Fibroblast of skin of back (primary cell): ENCODE results near the gene C3orf22.

ENCODE experiments used
- DNase-seq: peaks from one replicate; pipeline ENCODE4 v3.0.0-alpha.2; 2013

The C3orf22 gene

DNA sequence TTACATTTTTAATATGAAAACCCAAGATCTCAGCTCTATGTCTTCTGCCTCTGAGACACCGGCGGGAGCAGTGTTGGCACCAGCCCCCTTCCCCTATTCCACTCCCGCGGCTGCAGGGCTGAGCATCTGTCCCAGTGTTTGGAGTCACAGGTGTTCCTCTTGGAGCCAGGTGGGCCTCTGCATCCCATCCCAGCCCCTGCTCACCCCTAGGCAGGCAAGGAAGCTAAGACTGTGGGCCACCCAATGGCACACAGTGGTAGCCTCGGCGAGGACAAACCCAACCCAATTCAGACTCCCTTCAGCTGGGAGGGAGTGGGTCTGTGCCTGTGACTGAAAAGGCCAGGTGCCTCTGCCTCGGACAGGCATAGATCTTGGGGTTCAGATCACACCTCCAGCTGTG is 31.7 kb downstream of the C3orf22 start:
- no peak for DNase-seq

DNA sequence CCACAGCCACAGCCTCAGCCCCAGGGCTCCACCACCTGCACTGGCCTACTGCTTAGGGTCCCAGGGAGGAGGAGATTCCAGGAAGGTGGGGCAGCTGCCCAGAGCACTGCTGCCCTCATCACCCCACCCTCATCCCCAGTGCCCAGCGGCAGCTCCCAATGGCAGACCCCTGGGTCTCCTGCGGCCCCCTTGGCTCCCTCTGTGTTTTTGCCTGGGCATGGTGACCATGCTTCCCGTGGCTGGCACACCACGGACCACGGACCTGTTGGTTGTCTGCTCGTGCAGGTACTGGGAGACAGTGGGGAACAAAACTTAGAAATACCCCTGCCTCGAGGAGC is 32.1 kb downstream of the C3orf22 start:
- no peak for DNase-seq

DNA sequence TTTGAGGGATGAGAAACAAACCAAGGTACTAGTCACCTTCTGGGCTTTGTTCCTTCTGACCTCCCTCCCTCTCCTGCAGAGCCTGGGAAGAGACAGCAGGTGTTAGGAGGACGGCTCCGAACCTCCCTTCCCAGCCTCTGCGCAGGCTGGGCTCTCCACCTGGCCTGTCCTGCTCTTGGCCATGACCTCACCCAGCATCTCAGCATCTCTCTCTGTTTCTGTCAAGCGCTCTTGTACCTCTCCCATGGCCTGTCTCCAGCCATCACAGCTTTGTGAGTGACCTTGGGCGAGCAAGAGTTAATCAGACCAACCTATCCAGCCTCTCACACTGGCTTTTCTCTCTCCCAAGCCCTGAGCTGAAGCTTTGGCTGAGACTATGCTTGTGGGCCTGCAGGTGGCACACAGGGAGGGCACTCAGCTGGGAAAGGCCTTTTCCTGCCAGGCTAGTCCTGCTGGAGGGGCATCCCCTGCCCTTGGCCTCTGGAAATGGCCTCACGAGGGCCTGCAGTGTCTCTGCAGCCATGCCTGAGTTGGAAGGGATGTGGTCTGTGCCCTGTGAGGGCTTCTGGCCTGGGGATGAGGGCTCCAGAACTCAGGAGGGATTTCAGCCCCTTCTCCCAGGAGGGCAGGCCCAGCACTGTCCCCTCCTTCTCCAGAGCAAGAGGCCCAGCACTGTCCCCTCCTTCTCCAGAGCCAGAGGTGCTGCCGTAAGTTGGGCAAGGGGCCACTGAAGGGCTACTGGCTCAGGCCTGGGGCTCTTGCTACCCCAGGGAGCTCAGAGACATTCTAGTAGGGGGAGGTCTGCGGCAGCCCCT is 32.7 kb downstream of the C3orf22 start:
- no peak for DNase-seq

DNA sequence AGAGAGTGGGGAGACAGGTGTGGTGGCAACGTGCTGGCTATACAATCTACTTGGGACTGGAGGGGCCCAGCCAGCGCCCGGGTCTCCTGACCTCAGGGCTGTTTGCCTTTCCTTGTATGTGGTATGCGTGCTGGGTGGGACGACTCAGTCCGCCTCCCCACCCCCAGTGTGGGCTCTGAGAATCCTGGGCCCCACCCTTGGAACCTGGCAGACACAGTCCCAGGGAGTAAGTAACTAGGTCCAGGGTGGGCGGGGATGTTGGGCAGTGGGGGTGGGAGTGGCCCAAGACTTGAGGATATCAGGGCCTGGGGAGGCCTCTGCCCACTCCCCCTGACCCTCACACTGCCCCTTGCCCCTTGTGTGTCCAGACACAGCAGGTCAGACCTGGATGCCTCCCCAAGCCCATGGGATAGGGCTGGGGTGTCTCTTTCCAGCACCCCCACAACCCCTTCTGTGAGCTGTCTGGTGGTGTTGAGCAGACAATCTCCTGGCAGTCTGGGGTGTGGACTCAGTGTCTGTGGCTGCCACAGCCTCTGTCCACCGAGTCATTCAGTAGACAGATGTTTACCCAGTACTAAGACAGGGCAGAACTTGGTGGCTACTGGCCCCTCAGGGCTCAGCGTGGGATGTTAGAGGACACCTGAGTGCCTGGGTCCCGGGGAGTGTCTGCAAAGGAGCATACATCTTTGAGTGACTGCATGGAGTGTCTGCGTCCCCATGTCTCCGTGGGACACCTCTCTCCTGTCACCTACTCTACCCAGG is 33.5 kb downstream of the C3orf22 start:
- DNase-seq = no peak

DNA sequence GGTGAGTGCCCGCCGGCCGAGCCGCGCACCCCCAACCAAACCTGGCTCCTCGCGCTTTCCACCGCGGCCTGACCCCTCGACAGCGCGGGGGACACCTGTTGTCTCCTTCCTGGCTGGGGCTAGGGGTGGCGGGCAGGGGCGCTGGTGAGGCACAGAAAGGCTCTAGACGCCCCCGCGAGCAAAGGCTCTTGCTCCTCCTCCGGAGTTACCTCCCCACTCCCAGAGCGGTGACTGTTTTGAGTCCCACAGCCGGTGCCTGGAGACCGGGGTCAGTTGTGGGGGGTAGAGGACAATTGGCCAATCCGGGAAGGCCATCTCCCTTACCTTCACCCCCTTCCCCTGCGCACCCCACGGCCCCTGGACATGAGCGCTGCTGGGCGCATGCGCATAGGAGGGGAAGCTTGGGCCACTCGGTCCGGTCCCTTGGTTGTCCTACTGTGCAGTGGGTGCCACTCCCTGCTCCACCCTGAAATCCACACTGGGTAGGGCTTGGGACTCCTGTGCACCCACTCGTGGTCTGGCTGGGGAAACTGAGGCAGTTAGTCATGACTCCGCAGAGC is 34.2 kb downstream of the C3orf22 start:
- DNase-seq = no peak

DNA sequence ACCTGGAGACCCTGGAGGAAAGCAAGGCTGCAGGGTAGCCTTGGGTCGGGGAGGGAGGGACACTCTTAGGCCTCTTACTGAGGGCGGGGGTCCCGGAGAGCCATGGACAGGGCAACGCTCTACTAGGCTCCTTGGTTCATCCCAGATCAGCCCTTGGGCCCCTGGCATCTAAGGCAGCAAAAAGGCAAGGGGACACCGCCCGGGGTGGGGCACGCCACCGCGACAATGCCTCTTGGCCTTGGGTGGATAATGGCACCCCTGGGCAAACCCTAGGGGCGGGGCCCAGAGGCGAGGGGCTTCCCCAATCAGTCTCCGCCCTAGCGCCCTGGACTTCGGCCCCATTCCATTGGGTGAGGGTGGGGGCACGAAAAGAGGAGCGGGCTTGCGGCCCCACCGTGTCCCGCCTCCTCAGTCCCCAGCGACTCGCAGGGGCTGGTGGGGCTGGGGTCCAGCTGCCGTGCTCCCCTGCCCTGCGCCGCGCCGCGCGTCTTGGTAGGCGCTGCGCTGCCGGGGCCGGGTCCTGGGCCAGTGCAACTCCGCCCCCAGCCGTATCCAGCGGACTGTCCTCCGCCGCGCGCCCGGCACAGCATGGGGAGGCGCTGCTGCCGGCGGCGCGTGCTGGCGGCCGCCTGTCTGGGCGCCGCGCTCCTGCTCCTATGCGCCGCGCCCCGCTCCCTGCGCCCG is 34.8 kb downstream of the C3orf22 start, which contains the start of gene CHST13:
Gene CHST13, plus strand, starts transcription at position 411 of the 684 bp plus-strand sequence. Its CDS starts 178 bp downstream, at position 589.
- DNase-seq = peak; percentile 50

DNA sequence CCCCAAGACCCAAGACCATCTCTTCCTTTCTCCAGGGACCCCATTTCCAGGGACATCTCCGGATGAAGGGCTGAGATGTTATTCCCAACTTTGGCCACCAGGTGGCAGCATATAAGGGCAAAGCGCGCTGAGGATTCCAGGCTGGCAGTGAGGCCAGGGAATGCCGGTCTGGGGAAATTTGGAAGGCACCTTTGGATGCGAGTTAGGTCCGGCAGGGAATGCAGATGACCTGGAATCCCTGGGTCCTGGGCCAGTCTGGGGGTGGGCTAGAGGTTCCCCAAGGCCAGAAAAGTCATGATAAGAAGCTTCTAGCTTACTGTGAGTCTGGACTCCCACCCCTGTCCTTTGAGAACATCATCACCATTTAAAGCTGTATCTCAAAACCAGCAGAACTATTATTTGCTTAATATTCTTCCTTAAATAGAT is 36.4 kb downstream of the C3orf22 start:
- peak; percentile 51 for DNase-seq

DNA sequence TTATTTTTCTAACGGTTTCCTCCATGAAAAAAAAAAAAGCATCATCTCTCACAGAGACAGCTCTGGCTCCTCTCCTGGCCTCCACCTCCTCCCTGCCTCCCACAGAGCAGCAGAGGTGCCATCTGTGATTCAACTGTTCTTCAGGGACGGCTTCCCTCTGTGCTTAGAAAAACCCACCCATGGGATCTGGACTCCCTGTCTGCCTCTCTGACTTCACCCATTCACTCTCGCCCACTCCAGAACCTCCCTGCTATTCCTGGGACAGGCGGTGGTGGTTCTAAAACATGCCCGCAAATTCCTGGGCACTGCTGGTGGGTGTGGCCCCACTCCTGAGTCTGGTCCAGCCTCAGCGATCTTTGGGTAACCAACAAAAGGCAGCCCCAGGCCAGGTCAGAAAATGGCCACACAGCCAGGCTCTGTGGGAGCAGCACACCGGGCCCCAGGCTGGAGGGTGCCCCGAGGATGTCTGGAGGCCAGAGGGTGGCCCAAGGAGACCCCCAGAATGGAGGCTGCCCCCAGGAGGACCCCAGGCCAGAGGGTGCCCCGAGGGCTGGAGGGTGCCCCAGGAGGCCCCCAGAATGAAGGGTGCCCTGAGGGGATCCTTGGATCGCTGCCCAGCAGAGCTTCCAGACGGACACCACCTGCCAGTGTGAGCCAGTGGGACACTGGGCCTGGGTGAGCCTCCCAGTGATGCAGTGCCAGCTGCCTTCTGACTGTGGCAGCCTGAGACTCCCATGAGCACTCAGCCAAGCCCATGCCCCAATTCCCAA is 37.4 kb downstream of the C3orf22 start:
- DNase-seq = no peak

DNA sequence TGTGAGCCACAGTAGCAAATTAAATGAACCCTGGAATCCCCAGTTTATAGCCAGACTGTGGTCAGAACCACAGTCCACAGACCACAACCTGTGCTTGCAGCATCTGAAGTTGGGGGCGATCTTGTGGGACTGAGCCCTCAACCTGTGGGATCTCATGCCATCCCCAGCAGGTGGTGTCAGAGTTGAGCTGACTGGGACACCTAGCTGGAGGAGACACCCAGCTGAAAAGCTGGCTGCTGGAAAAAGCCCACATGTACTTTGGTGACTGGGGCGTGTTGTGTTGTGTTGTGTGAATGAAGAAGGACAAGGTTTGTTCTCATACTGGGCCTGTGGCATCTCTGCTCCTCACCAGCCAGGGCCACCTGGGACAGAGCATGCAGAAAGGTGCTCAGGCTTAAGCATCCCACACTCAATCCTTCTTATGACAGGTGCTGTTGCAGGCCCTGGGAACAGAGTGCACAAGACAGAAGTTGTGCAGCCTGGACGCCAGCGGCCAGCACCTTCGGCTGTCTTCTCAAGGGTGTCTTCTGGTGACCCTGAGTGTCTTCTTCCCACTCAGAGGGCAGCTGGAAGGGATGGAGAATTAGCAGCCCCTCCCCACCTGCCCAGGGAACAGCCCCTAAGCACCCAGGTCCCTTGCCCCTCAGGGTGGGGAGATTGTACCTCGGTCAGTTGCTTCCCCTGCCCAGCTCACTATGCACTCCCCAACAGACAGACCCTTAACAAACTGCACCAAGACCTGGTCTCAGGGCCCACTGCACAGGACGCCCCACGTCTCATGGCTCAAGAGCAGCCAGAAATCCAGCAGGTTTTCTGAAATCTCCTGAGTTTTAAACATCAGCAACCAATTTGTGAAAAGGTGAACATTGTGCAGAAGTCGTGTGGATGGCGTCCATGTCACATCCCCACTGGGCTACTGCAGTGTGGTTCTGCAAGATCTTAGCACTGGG is 39.0 kb downstream of the C3orf22 start:
- no peak for DNase-seq

DNA sequence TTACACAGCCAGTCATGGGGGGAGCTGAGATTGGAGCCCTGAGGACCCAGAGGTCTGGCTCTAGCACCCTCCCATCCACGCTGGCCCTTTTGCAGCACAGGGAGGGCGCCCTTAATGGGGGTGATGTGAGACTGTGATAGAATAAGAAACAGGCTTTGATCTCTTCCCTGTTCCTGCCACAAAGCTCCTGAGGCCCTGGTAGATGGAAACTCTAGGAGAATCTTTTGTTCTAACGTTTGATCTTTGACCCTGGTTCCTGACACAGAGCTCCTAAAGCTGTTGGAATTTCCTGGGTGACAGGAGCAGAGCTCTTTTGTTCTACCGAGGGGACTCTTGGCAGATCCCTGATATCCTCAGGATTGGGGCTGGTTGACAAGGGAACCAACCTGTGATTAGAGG is 40.0 kb downstream of the C3orf22 start:
- no peak for DNase-seq

DNA sequence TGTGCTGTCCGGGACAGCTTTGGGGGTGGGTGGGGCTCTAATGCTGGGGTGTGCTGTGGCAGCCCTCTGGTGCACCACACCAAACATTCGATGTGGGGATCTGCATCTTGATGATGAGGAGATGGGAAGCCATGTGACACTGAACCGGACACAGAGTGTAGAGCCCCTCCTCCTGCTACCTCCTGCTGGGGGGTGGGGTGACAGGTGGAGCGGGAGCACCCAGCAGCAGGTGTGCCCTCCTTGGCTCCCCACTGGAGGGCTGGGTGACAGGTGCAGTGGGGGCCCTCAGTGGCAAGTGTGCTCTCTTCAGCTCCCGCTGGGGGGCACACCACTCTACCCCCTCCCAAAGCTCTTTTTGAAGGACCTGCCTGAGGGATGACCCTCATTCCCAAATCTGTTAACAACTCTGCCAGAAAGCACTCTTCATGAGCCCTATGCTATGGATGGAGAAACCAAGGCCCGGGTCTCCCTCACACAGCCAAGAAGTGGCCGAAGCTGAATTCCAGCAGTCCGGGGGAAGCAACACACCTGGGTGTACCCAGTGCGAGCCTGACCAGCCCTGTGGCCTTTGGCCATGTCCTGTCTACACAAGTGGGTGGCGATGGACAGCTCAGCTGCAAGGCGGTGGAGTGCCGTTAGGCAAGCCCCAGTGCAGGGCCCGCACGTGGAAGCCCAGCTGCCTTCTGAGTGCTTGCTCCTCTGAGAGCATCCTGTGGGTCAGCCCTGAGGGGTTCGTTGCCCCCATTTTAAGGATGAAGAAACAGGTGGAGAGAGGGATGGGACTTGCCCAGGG is 40.5 kb downstream of the C3orf22 start:
- no peak for DNase-seq

DNA sequence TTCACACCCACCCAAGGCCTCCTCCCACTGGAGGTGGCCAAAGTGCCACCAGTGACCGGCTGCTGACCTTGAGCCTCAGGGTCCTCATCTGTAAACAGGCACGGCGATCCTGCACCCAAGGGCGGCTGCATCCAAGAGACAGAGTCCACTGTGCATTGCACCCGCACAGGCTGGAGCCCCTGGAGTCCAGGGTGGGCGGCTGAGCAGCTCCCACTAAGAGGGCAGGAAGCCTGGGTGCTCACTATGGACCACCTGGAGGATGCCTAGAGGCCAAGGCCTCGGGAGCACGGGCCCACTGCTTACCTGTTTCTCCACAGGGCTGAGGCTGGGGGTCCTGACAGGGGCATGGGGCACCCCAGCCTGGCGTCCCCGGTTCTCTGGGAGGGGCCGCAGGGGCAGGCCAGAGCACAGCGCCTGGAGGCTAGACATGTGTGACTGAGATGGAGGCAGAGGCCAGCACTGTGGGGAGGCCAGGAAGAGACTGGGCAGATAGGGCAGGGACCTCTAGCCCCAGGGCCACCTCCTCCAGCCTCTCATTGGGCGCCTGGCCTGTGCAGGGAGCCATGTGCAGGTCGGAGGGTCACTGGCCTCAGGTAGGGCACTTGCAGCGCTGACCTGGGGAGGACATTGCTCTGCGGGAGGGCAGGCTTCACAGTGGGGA is 41.3 kb downstream of the C3orf22 start, which contains the start of gene UROC1:
Gene UROC1, minus strand, starts transcription at position 483 of the 661 bp plus-strand sequence. Its CDS starts 54 bp downstream, at position 429.
- no peak for DNase-seq

DNA sequence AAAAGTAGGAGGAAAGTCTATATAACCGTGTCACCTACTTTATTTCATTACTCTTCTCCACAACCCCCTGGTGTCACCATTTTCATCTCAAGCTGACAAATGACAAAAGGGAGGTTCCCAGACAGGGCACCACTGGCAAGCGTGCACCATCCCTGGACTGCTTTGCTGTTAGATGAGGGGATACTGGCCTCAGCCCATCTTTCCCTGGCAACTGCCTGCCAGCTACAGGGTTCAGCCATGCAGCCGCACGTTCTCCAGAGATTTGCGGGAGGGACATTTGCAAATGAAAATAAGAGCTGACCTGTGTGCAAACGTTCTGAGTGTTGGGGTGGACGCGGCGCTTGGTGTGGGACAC is 41.8 kb downstream of the C3orf22 start:
- DNase-seq = no peak

DNA sequence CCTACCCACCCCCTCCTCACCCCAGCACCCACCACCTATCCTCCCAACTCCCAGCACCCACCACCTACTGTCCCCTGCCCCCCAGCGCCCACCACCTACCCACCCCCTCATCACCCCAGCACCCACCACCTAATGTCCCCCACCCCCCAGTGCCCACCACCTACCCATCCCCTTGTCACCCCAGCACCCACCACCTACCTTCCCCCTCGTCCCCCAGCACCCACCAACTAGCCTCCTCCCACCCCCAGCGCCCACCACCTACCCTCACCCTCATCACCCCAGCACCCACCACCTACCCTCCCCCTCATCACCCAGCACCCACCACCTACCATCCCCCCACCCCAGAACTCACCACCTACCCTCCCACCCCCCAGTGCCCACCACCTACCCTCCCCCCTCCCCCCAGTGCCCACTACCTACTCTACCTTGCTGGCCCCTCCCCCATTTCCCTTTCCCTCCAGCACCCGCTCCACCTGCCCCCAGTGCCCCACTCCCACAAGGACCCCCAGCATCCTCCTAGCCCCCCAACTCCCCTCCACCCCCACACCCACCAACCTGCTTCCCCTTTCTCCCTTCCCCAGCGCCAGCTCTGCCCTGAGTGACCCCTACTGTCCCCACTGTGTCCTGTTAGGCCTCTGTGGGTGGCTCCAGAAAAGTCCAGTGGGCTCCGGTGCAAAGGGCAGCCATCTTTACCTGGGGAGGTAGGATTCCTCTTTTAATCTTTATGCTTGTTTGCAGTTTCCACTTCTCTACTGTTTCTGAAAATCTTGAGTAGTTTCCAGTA is 42.4 kb downstream of the C3orf22 start:
- no peak for DNase-seq

DNA sequence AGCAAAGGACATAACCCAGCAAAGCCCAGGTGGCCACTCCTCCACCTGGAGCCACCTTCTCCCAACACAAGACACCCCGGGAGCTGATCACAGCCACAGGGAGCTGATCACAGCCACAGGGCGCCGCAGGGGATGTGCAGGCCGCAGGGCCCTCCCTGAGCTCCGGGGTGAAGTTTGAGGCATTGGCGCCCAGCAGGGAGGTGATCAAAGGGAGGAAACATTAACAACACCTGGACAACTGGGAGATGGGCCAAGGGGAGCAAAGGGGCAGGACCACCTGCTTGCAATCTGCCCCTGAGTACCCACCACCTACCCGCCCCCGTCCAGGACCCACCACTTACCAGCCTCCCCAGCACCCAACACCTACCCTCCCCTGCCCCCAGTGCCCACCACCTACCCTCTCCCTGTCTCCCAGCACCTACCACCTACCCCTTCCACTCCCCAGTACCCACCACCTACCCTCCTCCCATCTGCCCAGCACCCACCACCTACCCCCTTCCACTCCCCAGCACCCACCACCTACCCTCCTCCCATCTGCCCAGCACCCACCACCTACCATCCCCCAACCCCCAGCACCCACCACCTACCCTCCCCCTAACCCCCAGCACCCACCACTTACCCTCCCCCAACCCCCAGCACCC is 43.5 kb downstream of the C3orf22 start:
- no peak for DNase-seq

DNA sequence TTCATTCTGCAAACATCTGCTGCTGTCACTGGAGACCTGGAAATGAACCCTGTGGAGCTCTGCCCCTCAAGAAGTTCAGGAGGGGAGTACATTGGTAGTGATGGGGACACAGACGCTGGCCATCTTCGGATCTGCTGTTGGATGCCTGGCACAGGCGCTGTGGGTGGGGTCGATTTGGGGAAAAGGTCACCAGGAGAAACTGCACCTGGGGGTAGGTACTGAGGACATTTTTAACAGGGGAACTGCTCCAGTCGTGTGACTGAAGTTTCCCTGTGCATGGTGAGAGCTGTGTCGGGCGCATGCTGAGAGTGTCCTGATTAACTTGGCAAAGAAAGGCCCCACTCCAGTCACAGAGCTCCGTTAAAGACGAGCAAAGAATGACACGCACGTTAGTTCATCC is 44.6 kb downstream of the C3orf22 start:
- DNase-seq = no peak

DNA sequence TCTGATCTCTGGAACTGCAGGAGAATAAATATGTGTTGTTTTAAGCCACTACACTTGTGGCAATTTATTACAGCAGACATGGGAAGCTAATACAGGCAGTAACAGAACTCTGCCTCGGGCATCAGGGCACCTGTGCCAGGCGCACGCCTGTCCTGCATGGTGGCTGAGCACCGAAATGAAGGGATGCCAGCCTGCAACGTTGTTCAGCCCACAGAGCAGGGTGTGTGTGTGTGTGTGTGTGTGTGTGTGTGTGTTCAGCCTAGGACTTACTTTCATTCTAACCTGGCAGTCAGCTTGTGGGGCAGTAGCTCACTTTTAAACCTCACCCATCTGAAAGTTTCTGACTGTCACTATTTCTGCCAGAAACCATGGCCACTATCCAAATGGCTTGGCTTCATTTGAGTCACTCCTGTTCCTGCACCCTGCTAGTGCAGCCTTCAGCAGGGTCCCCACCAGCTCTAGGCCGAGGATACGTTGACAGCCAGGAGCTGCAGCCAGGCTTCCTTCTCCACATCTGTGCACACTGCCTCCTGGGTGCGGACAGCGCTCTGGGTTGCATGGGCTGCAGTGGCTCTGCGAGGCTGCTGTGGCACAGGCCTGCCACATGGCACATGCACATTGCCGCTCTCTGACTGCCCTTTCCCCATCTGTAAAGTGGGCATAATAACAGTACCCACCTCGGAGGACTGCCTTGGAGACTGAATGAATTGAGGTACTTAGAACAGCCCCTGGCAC is 45.6 kb downstream of the C3orf22 start:
- no peak for DNase-seq

DNA sequence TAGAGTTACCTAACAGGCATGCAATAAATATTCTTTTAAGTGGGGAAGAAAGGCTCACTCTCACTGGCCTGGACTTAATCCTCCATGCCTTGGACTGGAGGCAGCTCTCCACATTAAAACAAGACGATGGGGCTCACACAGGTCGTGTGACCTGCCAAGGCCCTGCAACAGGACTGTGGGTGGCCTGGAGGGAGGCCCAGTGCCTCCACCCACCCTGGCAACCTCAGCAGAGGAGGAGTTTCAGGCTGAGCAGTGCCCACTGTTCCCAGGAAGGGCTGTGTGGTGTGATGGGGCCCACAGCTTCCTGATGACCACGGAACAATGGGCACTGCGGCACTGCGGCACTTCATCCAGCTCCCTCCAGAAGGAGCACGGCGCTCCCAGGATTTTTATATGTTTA is 46.7 kb downstream of the C3orf22 start:
- DNase-seq = no peak
